H1 (cell line): Measurements from ENCODE around the gene SPG7. TPM values are rescaled to one million over a fixed set of nuclear protein-coding genes. Genes with fewer than 3 reads are reported as not detected.

Source experiments
- CTCF ChIA-PET: fragments of 300-600 bp; sonication (Branson Sonifier 250); formaldehyde crosslinking; loops from one replicate; lab custom pipeline; 2021; ENCODE audit not compliant: partially characterized antibody; lab: Charles Lee
- POLR2A ChIA-PET: fragments of 300-600 bp; sonication (Branson Sonifier 250); formaldehyde crosslinking; loops from one replicate; lab custom pipeline; 2021; ENCODE audit warnings: inconsistent platforms; ENCODE audit not compliant: partially characterized antibody; lab: Charles Lee
- DNase-seq, 2 experiments: peaks; one replicate each; pipeline versions ENCODE4 v3.0.0 to v3.0.0-alpha.2; 2010 to 2022; ENCODE audit warnings: low spot score in 2 of 2, low read depth in 1 of 2, mixed read lengths in 1 of 2
- FAIRE-seq: peaks from 2 replicates; lab custom pipeline; 2011; peaks lifted over from hg19 to GRCh38; lab: Jason Lieb, UNC
- H2AFZ ChIP-seq: 2 replicates; pipeline ENCODE4 v1.8.1; 2012; ENCODE audit warnings: low read length, inconsistent platforms
- H2AK5ac ChIP-seq: 2 replicates; pipeline ENCODE4 v1.6.1; 2013; ENCODE audit warnings: low read depth, low read length
- H2BK120ac ChIP-seq: replicated peaks from 2 replicates; pipeline ENCODE3; 2013; ENCODE audit warnings: low read depth, low read length, inconsistent platforms
- H2BK12ac ChIP-seq: 2 replicates; pipeline ENCODE4 v1.6.1; 2013; ENCODE audit warnings: low read depth, low read length
- H2BK15ac ChIP-seq: 2 replicates; pipeline ENCODE4 v1.6.1; 2013; ENCODE audit warnings: low read length
- H2BK20ac ChIP-seq: 2 replicates; pipeline ENCODE4 v1.6.1; 2013; ENCODE audit warnings: low read length
- H2BK5ac ChIP-seq: 2 replicates; pipeline ENCODE4 v1.6.1; 2013; ENCODE audit warnings: low read depth, low read length
- H3K14ac ChIP-seq: 2 replicates; pipeline ENCODE4 v1.6.1; 2013; ENCODE audit warnings: inconsistent platforms; ENCODE audit not compliant: insufficient read length
- H3K18ac ChIP-seq: 2 replicates; pipeline ENCODE4 v1.6.1; 2013; ENCODE audit warnings: low read length; ENCODE audit errors: extremely low read depth
- H3K23ac ChIP-seq: 2 replicates; pipeline ENCODE4 v1.6.1; 2013; ENCODE audit warnings: inconsistent platforms; ENCODE audit not compliant: insufficient read length
- H3K23me2 ChIP-seq: 2 replicates; pipeline ENCODE4 v1.6.1; 2013; ENCODE audit warnings: low read depth, low read length
- H3K27ac ChIP-seq: 2 replicates; pipeline ENCODE4 v1.6.1; 2011; ENCODE audit warnings: low read depth, low read length, inconsistent platforms
- H3K27me3 ChIP-seq, 4 experiments: replicated peaks in 1 of 4; 1 replicate in 1 of 4; 2 replicates in 3 of 4; pipeline versions ENCODE4 v1.6.1 to v1.8.1; 2011 to 2013; ENCODE audit warnings: low read length in 3 of 4, mild to moderate bottlenecking in 3 of 4, inconsistent platforms in 2 of 4, mixed read lengths in 2 of 4, moderate library complexity in 1 of 4; ENCODE audit not compliant: control insufficient read depth in 3 of 4, insufficient read depth in 3 of 4; ENCODE audit errors: extremely low read depth in 1 of 4
- H3K36me3 ChIP-seq, 4 experiments: 2 replicates each; pipeline versions ENCODE4 v1.6.1 to v1.8.1; 2011 to 2013; ENCODE audit warnings: mild to moderate bottlenecking in 4 of 4, low read length in 3 of 4, moderate library complexity in 2 of 4, control low read depth in 1 of 4, inconsistent platforms in 1 of 4; ENCODE audit not compliant: insufficient read depth in 4 of 4, control insufficient read depth in 2 of 4
- H3K4ac ChIP-seq: replicated peaks from 2 replicates; pipeline ENCODE3; 2013; ENCODE audit warnings: low read length, low read depth, mixed read lengths, inconsistent platforms; ENCODE audit not compliant: insufficient read length
- H3K4me1 ChIP-seq, 4 experiments: replicated peaks in 1 of 4; 1 replicate in 1 of 4; 2 replicates in 3 of 4; pipeline versions ENCODE4 v1.6.1 to v1.8.1; 2011 to 2013; ENCODE audit warnings: low read length in 3 of 4, inconsistent platforms in 2 of 4, mixed read lengths in 1 of 4; ENCODE audit not compliant: insufficient read depth in 4 of 4, control insufficient read depth in 3 of 4
- H3K4me2 ChIP-seq, 2 experiments: 2 replicates each; pipeline versions ENCODE4 v1.6.1 to v1.8.1; 2011 to 2013; ENCODE audit warnings: low read depth in 2 of 2, low read length in 2 of 2, control low read depth in 1 of 2, inconsistent platforms in 1 of 2, mild to moderate bottlenecking in 1 of 2; ENCODE audit not compliant: insufficient read depth in 1 of 2
- H3K4me3 ChIP-seq, 4 experiments: fragments of 200-600, 300-600 bp in 1 of 4; sonication (generic), shearing (Covaris generic), sonication (Bioruptor Twin) in 1 of 4; 2 replicates each; pipeline versions ENCODE4 v1.5.1 to v1.8.1; 2011 to 2016; ENCODE audit warnings: low read length in 4 of 4, low read depth in 3 of 4, control low read depth in 2 of 4, inconsistent platforms in 2 of 4, mild to moderate bottlenecking in 2 of 4, mixed read lengths in 1 of 4, moderate library complexity in 1 of 4; ENCODE audit not compliant: insufficient read depth in 2 of 4; ENCODE audit errors: extremely low read depth in 1 of 4
- H3K56ac ChIP-seq: replicated peaks from 2 replicates; pipeline ENCODE3; 2013; ENCODE audit warnings: low read depth, mild to moderate bottlenecking, mixed read lengths, low read length, inconsistent platforms; ENCODE audit not compliant: insufficient read length
- H3K79me1 ChIP-seq: 2 replicates; pipeline ENCODE4 v1.6.1; 2013; ENCODE audit warnings: low read depth, low read length, control low read depth
- H3K79me2 ChIP-seq, 2 experiments: 2 replicates each; pipeline versions ENCODE4 v1.6.1 to v1.8.1; 2012 to 2013; ENCODE audit warnings: low read length in 2 of 2, mild to moderate bottlenecking in 2 of 2, inconsistent platforms in 1 of 2; ENCODE audit not compliant: insufficient read depth in 2 of 2, control insufficient read depth in 1 of 2
- H3K9ac ChIP-seq, 4 experiments: replicated peaks in 1 of 4; 1 replicate in 1 of 4; 2 replicates in 3 of 4; pipeline versions ENCODE4 v1.6.1 to v1.8.1; 2011 to 2013; ENCODE audit warnings: low read depth in 3 of 4, low read length in 3 of 4, control low read depth in 2 of 4, mild to moderate bottlenecking in 2 of 4, moderate library complexity in 2 of 4, inconsistent platforms in 1 of 4; ENCODE audit errors: extremely low read depth in 1 of 4
- H3K9me3 ChIP-seq, 2 experiments: 2 replicates each; pipeline versions ENCODE4 v1.6.1 to v1.8.1; 2012 to 2013; ENCODE audit warnings: mild to moderate bottlenecking in 2 of 2, moderate library complexity in 2 of 2, control low read depth in 1 of 2, inconsistent platforms in 1 of 2, low read depth in 1 of 2, low read length in 1 of 2, mixed read lengths in 1 of 2; ENCODE audit not compliant: insufficient read depth in 2 of 2
- H4K20me1 ChIP-seq, 2 experiments: replicated peaks in 1 of 2; 2 replicates each; pipeline versions ENCODE3 to v1.8.1; 2011 to 2013; ENCODE audit warnings: inconsistent platforms in 2 of 2, low read length in 2 of 2, mild to moderate bottlenecking in 1 of 2; ENCODE audit not compliant: insufficient read depth in 2 of 2, control insufficient read depth in 1 of 2
- H4K5ac ChIP-seq: 2 replicates; pipeline ENCODE4 v1.6.1; 2013; ENCODE audit warnings: low read length, low read depth, mixed read lengths, inconsistent platforms; ENCODE audit not compliant: insufficient read length
- H4K8ac ChIP-seq: 2 replicates; pipeline ENCODE4 v1.8.0; 2013; ENCODE audit warnings: mild to moderate bottlenecking, moderate library complexity, low read length, inconsistent platforms; ENCODE audit not compliant: insufficient read depth; ENCODE audit errors: extremely low read depth
- H4K91ac ChIP-seq: replicated peaks from 2 replicates; pipeline ENCODE3; 2013; ENCODE audit warnings: low read length, mixed read lengths, inconsistent platforms; ENCODE audit not compliant: insufficient read length
- CBX8 ChIP-seq: fragments of 300-800, 300-1000 bp; sonication (generic); IDR thresholded peaks from 2 replicates; pipeline ENCODE4 v1.7.1; 2016; ENCODE audit warnings: low read depth, low read length, borderline replicate concordance
- CHD2 ChIP-seq: IDR thresholded peaks from 2 replicates; pipeline ENCODE4 v1.6.1; 2012; ENCODE audit warnings: low read length, improper control_type of control experiment
- HDAC2 ChIP-seq, 2 experiments: fragments of 300-600 bp in 1 of 2; sonication (generic) in 1 of 2; IDR thresholded peaks; 2 replicates each; pipeline ENCODE4 v1.6.1; 2011 to 2012; ENCODE audit warnings: low read depth in 2 of 2, low read length in 2 of 2, mild to moderate bottlenecking in 2 of 2, moderate library complexity in 2 of 2, borderline replicate concordance in 1 of 2, inconsistent platforms in 1 of 2
- JUND ChIP-seq: IDR thresholded peaks from 2 replicates; pipeline ENCODE4 v1.6.1; 2011; ENCODE audit warnings: mild to moderate bottlenecking, improper control_type of control experiment, low read length
- NANOG ChIP-seq: IDR thresholded peaks from 2 replicates; pipeline ENCODE4 v1.6.1; 2011; ENCODE audit warnings: low read length, low read depth, mild to moderate bottlenecking, inconsistent platforms; ENCODE audit not compliant: insufficient read depth, poor library complexity, severe bottlenecking
- TBP ChIP-seq: IDR thresholded peaks from 2 replicates; pipeline ENCODE4 v1.6.1; 2011; ENCODE audit warnings: low read depth, low read length, improper control_type of control experiment
- WGBS, 2 experiments: shearing (Covaris generic) in 1 of 2; methylation state at CpG; one replicate each; pipeline versions ENCODE4 v1.1.6 to v1.1.7; 2013 to 2015; ENCODE audit warnings: low lambda C conversion rate in 2 of 2, mixed read lengths in 2 of 2, inconsistent platforms in 1 of 2, low coverage in 1 of 2, missing lambda C conversion rate in 1 of 2; ENCODE audit not compliant: insufficient replicate concordance in 2 of 2, insufficient coverage in 1 of 2, insufficient read length in 1 of 2; ENCODE audit errors: extremely low coverage in 1 of 2, missing lambda C conversion rate in 1 of 2; 5-methylcytosine and 5-hydroxymethylcytosine counted together
- polyA plus RNA-seq, 7 experiments: library from polyadenylated mRNA; depleted of rRNA in 3 of 7; stranded (reverse) in 5 of 7; unstranded in 2 of 7; fragments of >200 nt in 5 of 7; fragments of 200-250 nt in 2 of 7; gene quantifications; 1 replicate in 5 of 7; 2 replicates in 1 of 7; 4 replicates in 1 of 7; pipeline versions ENCODE4 v1.2.1 to v1.2.3, GENCODE V29; 2011 to 2013; ENCODE audit warnings: missing spikeins in 2 of 7, mixed read lengths in 2 of 7
- total RNA-seq: library from RNA; stranded (reverse); fragmentation: NEBNext Ultra II Directional; extraction: Animal tissue kit (Norgen Biotek cat#: 25700); gene quantifications from 2 replicates; pipeline ENCODE4 v1.2.1, GENCODE V29; 2021
- TF ChIP-seq, protein P1 (sequence below), 3 experiments: IDR thresholded peaks; 1 replicate in 2 of 3; 2 replicates in 1 of 3; pipeline versions ENCODE4 v1.5.1 to v1.6.1; 2011; ENCODE audit warnings: low read length in 3 of 3, mild to moderate bottlenecking in 3 of 3, inconsistent platforms in 2 of 3, low read depth in 1 of 3, moderate library complexity in 1 of 3; ENCODE audit not compliant: insufficient read depth in 1 of 3; ENCODE audit errors: control extremely low read depth in 1 of 3
- TF ChIP-seq, protein P2 (sequence below): IDR thresholded peaks from 2 replicates; pipeline ENCODE4 v1.6.1; 2011; ENCODE audit warnings: low read depth, mild to moderate bottlenecking, low read length; ENCODE audit not compliant: insufficient read depth

SPG7 gene
- total and polyA plus RNA-seq, 2 of the 8 experiments (the other 6 are each of a cell fraction or from before 2014, with no cell fraction given): 72.1 to 113 TPM

GRCh38 chr16:89545044-89545830, 37.0 kb downstream of the SPG7 start:
- CTCF ChIA-PET: interaction anchor here (0.8 kb wide), 1 partner anchor 8 kb away, joined by 3 read pairs; no protein-coding TSS in a partner anchor
- FAIRE-seq: no peak
- Histone ChIP-seq H4K91ac (no peak overlapping the region), H3K18ac (no peak overlapping the region), H3K9me3 (no peaks in the 10 kb centered on the region), H3K4me1 (no peaks in the 10 kb centered on the region), H2BK120ac (no peak overlapping the region), H3K23me2 (no peaks in the 10 kb centered on the region), H3K23ac (no peak overlapping the region), H3K4me2 (no peak overlapping the region), H3K79me2 (no peaks in the 10 kb centered on the region), H2AFZ (no peak overlapping the region), H2BK12ac (no peak overlapping the region), H3K14ac (no peak overlapping the region), H3K9ac (no peak overlapping the region), H3K27me3 (no peaks in the 10 kb centered on the region), H3K79me1 (peaks cover 4% of the 10 kb centered on the region; the same call in 1 of the 2 replicates), H3K27ac (no peak overlapping the region), H3K4ac (no peak overlapping the region), H3K4me3 (no peak overlapping the region), H2AK5ac (no peak overlapping the region), H4K5ac (no peak overlapping the region), H3K56ac (no peak overlapping the region), H2BK5ac (no peak overlapping the region), H2BK20ac (no peak overlapping the region), H3K36me3 (peaks cover 15 to 40% (median 25%) of the 10 kb centered on the region in 4 experiments), H4K8ac (no peak overlapping the region), H4K20me1 (peaks cover 0 to 8% of the 10 kb centered on the region in 2 experiments), H2BK15ac (no peak overlapping the region)
- WGBS, 2 experiments: 94% methylated on average over 17 of the region's 17 CpGs; no CpG with 5 or more reads in 1 of the 2 experiments
- POLR2A ChIA-PET: interaction anchor here (0.8 to 1.7 kb wide), 4 partner anchors 16 to 37 kb away, joined by 3 to 6 read pairs (median 4); partner anchors contain the start of gene SPG7
- DNase-seq: no peak
- TF ChIP-seq, protein P1, sequence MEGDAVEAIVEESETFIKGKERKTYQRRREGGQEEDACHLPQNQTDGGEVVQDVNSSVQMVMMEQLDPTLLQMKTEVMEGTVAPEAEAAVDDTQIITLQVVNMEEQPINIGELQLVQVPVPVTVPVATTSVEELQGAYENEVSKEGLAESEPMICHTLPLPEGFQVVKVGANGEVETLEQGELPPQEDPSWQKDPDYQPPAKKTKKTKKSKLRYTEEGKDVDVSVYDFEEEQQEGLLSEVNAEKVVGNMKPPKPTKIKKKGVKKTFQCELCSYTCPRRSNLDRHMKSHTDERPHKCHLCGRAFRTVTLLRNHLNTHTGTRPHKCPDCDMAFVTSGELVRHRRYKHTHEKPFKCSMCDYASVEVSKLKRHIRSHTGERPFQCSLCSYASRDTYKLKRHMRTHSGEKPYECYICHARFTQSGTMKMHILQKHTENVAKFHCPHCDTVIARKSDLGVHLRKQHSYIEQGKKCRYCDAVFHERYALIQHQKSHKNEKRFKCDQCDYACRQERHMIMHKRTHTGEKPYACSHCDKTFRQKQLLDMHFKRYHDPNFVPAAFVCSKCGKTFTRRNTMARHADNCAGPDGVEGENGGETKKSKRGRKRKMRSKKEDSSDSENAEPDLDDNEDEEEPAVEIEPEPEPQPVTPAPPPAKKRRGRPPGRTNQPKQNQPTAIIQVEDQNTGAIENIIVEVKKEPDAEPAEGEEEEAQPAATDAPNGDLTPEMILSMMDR (IDR thresholded peaks at IDR 0.05; ENCODE audit: control extremely low read depth in 1 of 3, insufficient read depth in 1 of 3, low read depth in 1 of 3, low read length in 3 of 3): no peak
- TF ChIP-seq TBP: no peak
- TF ChIP-seq JUND: no peak
- TF ChIP-seq CBX8: no peak
- TF ChIP-seq CHD2: no peak
- TF ChIP-seq, protein P2, sequence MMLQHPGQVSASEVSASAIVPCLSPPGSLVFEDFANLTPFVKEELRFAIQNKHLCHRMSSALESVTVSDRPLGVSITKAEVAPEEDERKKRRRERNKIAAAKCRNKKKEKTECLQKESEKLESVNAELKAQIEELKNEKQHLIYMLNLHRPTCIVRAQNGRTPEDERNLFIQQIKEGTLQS: no peak
- no peak for TF ChIP-seq NANOG
- TF ChIP-seq HDAC2 (IDR thresholded peaks at IDR 0.05; ENCODE audit: borderline replicate concordance in 1 of 2, low read depth in 2 of 2, low read length in 2 of 2): no peak
